Type B pancreatic cell (in vitro differentiated cells): Measurements from ENCODE around the gene RAX. TPM values are rescaled to one million over a fixed set of nuclear protein-coding genes. Genes with fewer than 3 reads are reported as not detected.

Source experiments
- DNase-seq: peaks from one replicate; pipeline ENCODE4 v3.0.0; 2021; ENCODE audit warnings: mixed read lengths; ENCODE audit not compliant: unreplicated experiment; ENCODE audit errors: extremely low spot score
- H3K27ac Mint-ChIP-seq: 2 replicates; pipeline ENCODE4 v1.8.0; 2021; ENCODE audit warnings: mild to moderate bottlenecking, mixed read lengths
- H3K27me3 Mint-ChIP-seq: 2 replicates; pipeline ENCODE4 v1.8.0; 2021; ENCODE audit warnings: mixed read lengths
- H3K36me3 Mint-ChIP-seq: 2 replicates; pipeline ENCODE4 v1.8.0; 2021; ENCODE audit warnings: mixed read lengths
- H3K4me1 Mint-ChIP-seq: one replicate; pipeline ENCODE4 v1.8.0; 2021; ENCODE audit warnings: mixed read lengths; ENCODE audit not compliant: unreplicated experiment
- H3K4me3 Mint-ChIP-seq: 2 replicates; pipeline ENCODE4 v1.8.0; 2021; ENCODE audit warnings: mild to moderate bottlenecking, mixed read lengths
- H3K9me3 Mint-ChIP-seq: 2 replicates; pipeline ENCODE4 v1.8.0; 2021; ENCODE audit warnings: mixed read lengths
- CTCF ChIP-seq: fragments of 200-600 bp; sonication (generic); conservative IDR thresholded peaks from 2 replicates; pipeline ENCODE4 v1.5.0; 2021; ENCODE audit warnings: antibody characterized with exemption, mild to moderate bottlenecking
- total RNA-seq: library from RNA; stranded (reverse); gene quantifications from 2 replicates; pipeline ENCODE4 v1.2.1, GENCODE V29; 2021; ENCODE audit warnings: low replicate concordance

RAX gene
- total RNA-seq, 1 donor from 2014 or later = not detected

GRCh38 chr18:59249199-59249774, 24.0 kb downstream of the RAX start:
- Mint-ChIP-seq H3K4me3 (no peak overlapping the region), H3K9me3 (peaks cover 4% of the 10 kb centered on the region), H3K27me3 (peaks cover 73% of the 10 kb centered on the region), H3K27ac (no peak overlapping the region), H3K4me1 (peaks cover 6% of the 10 kb centered on the region), H3K36me3 (no peaks in the 10 kb centered on the region)
- DNase-seq = no peak
- TF ChIP-seq CTCF = peak; percentile 87

- Mint-ChIP-seq H3K27me3 (peaks cover 72% of the 10 kb centered on the region), H3K4me3 (no peak overlapping the region)
- TF ChIP-seq CTCF = no peak
Measured at GRCh38 chr18:59246796-59247195, 26.5 kb downstream of the RAX start.

GRCh38 chr18:59242906-59243305, 30.3 kb downstream of the RAX start:
- no peaks in the 10 kb centered on the region for H3K36me3 Mint-ChIP-seq
- no peak for DNase-seq
- peaks cover 68% of the 10 kb centered on the region for H3K27me3 Mint-ChIP-seq
- TF ChIP-seq CTCF = no peak
- H3K4me1 Mint-ChIP-seq = no peaks in the 10 kb centered on the region
- H3K9me3 Mint-ChIP-seq = no peaks in the 10 kb centered on the region
- H3K27ac Mint-ChIP-seq = no peak overlapping the region
- H3K4me3 Mint-ChIP-seq = no peak overlapping the region

More at GRCh38 chr18:59246796-59247195, 26.5 kb downstream of the RAX start:
- H3K27ac Mint-ChIP-seq = no peak overlapping the region
- no peaks in the 10 kb centered on the region for H3K36me3 Mint-ChIP-seq
- H3K4me1 Mint-ChIP-seq = peaks cover 6% of the 10 kb centered on the region
- peaks cover 4% of the 10 kb centered on the region for H3K9me3 Mint-ChIP-seq
- DNase-seq = no peak

GRCh38 chr18:59239642-59240041, 33.6 kb downstream of the RAX start:
- no peak for DNase-seq
- H3K27ac Mint-ChIP-seq = no peak overlapping the region
- peaks cover 43% of the 10 kb centered on the region for H3K27me3 Mint-ChIP-seq
- no peak overlapping the region for H3K4me3 Mint-ChIP-seq
- TF ChIP-seq CTCF = no peak
- no peaks in the 10 kb centered on the region for H3K4me1 Mint-ChIP-seq
- H3K36me3 Mint-ChIP-seq = no peaks in the 10 kb centered on the region
- H3K9me3 Mint-ChIP-seq = no peaks in the 10 kb centered on the region

GRCh38 chr18:59238385-59238784, 34.9 kb downstream of the RAX start:
- no peak overlapping the region for H3K27ac Mint-ChIP-seq
- H3K4me3 Mint-ChIP-seq = no peak overlapping the region
- H3K4me1 Mint-ChIP-seq = no peaks in the 10 kb centered on the region
- no peak for DNase-seq
- peaks cover 32% of the 10 kb centered on the region for H3K27me3 Mint-ChIP-seq
- no peak for TF ChIP-seq CTCF
- no peaks in the 10 kb centered on the region for H3K9me3 Mint-ChIP-seq
- H3K36me3 Mint-ChIP-seq = no peaks in the 10 kb centered on the region

GRCh38 chr18:59233017-59233410, 40.2 kb downstream of the RAX start:
- peaks cover 47% of the 10 kb centered on the region for H3K27me3 Mint-ChIP-seq
- no peaks in the 10 kb centered on the region for H3K4me1 Mint-ChIP-seq
- H3K27ac Mint-ChIP-seq = no peak overlapping the region
- DNase-seq = no peak
- H3K4me3 Mint-ChIP-seq = no peak overlapping the region
- TF ChIP-seq CTCF = no peak
- no peaks in the 10 kb centered on the region for H3K9me3 Mint-ChIP-seq
- no peaks in the 10 kb centered on the region for H3K36me3 Mint-ChIP-seq
